ENCODE results near the gene MYO7A.
"Not testable (repeated sequence)": the region's sequence is repeated elsewhere in the genome, so short reads cannot be mapped to it uniquely, and the experiment has no call there.

MYO7A gene

DNA sequence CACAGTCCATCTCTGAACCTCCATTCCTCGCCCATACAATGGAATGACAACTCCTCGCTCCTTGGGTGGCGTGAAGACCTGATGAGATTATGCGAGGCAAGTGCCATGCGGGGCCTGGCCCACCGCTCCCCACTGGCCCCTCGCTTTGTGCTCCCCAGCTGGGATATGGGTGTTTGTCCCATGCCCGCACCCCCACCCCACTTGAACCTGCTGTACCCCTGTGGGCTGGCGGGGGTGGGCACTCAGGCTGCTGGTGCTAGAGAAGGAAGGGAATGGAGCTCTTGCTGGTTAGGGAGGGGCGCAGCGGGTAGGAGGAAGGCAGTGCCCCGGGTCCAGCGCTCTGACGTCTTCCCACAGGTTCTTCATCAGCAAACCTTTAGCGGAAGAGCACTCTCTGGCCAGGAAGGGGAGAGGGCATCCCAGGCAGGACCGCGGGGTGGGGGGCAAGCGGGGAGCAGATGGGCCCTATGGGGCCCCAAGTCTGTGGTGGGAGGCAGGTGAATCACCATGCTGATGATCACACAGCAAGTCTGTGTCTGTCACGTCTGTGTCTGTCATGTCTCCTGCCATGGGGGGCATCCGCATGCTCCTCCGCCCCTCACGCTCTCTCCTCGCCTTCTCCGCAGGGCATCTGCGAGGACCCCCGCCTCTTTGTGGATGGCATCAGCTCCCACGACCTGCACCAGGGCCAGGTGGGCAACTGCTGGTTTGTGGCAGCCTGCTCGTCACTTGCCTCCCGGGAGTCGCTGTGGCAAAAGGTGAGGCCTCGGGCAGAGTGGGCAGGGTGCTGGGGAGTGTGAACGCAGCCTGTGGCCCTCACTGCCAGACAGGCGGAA, 34.8 kb upstream of the MYO7A start:
- DNase-seq = no peak

DNA sequence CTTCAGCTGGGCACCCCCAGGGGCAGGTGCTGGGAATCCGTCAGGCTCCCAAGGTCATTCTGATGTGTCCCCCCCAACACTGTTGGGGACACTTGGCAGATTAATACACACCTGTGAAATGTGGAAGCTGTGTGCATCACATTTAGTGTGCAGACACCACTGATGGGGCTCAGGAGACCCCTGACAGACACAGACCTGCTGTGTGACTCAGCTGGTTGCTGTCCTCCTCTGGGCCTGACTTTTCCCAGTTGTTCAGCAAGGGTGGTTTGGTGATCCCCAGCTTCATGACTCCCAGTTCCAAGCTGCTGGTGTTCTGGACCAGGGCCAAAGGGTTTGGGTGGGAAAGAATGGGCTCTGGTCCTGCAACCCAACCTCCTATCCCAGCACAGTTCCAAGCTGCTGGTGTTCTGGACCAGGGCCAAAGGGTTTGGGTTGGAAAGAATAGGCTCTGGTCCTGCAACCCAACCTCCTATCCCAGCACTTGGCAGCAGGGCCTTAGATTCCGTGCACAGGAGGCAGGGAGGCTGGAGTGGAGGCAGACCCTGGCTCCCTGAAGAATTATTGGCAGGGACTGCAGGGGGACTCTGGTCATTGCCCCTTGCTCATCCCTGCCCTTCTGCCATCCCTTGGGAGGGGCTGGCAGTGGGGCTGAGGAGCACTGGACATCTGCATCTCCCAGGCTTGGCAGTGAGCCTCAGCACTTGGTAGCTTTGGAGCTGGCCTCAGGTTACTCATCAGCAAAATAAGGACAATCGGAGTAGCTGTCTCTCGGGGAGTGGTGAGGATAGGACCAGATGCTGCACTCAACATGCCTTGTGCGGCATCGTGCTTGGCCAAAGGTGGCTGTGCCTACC, 33.8 kb upstream of the MYO7A start:
- no peak for DNase-seq

DNA sequence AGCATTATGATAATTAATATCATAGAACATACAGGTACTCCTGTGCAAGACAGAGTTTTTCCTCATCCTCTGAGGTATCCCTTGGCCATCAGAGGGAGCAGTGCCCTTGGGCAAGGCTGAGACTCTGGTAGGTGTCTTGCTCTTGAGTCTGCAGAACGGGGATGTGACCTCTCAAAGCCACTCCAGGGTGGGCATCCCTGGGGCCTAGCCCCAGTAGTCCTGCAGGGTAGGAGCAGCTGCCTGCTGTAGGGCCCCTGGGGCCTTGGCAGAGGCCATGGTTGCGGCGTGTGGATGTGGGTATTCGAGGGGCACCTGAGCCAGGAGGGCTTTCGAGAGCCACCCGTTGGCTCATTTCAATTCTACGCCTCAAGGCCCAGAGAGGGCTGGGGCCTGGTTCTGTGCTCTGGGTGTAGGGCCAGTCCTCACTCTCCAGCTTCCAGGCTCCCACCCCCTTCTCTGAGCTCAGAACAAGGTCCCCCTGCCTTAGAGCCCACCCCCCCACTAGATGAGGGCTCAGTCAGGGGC, 33.1 kb upstream of the MYO7A start:
- DNase-seq = no peak

DNA sequence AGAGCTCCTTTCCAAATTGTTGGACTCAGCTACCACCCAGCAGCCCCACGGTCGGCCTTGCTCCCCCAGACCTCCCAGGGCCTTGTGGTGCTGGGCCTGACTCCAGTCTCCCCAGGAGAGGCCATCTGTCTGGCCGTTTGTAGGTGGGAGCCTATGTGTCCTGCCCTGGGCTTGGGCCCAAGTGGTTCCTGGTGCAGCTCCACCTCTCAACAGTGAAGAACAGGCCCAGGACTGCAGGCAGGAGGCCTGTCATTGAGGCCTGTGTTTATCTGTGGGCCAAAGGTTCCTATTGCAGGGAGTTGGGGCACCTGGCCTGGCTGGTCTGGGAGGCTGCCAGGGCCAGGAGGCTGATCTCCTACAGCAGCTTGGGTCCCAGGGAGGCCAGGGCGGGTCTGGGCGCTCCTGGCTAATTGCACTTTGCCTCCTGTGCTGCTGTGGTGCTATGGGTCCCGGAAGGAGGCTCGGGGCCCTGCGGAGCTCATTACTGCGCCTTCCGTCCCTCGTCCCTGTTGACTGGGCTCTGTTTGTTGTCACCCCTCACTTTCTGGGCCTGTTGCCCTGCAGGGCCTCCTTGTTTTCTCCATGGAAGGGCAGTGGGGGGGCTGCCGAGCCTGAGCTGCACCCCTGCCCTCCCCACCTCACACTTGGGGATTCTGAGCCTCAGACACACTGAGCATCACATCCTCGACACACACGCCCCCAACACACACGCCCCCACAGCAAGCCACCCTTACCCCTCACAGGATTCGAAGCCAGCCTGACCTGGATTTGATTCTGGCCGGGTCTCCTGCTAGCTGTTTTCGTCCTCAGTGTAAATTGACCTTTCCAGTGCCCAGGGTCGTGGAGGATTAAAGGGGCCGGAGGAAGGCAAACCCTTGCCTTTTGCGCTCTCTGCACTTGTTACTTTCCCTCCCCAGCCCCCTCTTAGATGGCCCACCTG, 32.2 kb upstream of the MYO7A start:
- no peak for DNase-seq

DNA sequence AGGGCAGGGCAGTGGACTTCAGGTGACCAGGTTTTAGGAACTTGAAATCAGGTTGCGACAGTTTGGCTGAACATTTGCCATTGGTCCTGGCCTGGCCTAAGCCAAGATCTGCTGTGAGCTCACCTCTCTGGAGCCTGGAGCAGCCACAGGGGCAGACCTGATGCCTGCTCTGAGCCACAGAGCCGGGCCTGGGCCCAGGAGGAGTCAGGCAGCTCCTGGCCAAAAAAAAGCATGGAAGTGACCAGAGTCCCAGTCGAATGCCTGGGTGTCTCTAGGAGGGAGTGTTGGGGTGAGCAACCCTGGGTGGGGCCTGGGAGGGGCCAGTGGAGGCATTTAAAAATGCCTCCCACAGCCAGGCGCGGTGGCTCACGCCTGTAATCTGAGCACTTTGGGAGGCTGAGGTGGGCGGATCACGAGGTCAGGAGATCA, 31.4 kb upstream of the MYO7A start:
- DNase-seq = no peak

DNA sequence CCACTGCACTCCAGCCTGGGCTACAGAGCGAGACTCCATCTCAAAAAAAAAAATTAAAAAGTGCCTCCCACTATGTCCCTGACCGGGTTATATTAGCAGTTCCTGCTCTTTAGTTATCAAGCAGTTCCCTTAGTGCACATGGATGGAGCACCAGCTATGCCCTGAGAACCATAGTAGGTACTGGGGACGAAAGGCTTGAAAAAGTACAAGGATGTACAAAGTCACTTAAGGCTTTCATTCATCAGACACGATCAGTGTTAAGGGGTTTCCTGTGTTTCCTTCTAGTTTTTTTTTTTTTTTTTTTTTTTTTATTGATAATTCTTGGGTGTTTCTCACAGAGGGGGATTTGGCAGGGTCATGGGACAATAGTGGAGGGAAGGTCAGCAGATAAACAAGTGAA, 30.9 kb upstream of the MYO7A start:
- not testable (repeated sequence) for DNase-seq

DNA sequence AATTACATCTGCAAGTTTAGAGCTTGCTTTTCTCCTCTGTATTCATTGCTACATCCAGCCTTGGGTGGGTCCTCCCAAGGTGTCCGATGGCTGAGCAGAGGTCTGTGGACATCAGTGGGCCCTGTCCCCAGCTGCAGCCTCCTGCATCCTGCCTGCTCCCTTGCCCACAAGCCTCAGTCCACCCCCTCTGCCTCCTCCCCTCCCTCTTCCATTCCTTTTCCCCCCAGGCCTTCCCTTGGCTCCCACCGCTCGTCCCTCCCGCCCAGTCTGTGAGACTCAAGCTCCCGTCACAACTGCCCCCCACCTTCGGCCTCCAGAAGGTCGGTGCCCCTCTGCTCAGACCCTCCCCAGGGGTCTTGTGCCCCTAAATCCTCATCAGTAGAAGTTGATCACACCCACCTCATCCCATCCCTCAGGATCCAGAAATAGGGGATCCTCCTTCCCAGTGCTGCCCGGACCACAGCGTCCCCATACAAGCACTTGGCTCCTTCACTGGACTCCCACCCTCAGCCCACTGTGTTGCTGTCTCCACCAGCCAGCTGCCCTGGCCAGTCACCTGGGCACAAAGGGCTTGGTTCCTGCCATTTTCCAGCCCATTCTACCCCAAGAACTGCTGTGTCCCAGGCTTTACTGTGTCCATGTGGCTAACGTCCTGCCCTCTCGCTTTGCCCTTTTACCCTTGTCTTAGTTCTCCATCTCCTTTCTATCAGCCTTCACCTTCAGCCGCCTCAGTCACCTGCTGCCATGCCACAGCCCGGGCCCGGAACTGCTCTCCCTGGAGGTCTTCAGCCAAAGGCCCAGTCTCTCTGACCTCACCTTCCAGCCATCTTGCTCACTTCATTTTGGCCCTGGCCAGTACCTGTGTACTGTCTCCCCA, 27.6 kb upstream of the MYO7A start:
- no peak for DNase-seq

DNA sequence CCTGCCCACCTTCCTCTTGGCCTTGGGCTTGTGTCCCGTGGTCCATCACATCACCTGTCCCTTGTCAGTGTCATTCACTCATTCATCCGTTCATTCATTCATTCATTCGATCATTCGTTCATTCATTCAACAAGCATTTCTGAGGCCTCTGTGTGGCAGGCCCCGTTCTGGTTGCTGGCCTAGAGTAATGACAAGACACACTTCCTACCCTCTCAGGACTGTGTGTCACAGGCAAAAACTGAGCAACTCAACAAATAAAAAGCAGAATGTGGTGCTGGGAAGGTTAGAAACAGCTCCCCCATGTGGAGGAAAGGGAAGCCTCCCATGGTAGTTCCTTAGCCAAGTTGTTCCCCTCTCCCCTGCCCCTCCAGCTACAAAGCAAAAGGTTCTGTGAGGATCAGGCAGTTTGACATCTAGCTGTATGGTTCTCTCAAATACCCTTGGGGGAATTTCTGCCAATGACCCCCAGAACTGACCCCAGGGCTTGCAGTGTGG, 27.0 kb upstream of the MYO7A start:
- DNase-seq = no peak

DNA sequence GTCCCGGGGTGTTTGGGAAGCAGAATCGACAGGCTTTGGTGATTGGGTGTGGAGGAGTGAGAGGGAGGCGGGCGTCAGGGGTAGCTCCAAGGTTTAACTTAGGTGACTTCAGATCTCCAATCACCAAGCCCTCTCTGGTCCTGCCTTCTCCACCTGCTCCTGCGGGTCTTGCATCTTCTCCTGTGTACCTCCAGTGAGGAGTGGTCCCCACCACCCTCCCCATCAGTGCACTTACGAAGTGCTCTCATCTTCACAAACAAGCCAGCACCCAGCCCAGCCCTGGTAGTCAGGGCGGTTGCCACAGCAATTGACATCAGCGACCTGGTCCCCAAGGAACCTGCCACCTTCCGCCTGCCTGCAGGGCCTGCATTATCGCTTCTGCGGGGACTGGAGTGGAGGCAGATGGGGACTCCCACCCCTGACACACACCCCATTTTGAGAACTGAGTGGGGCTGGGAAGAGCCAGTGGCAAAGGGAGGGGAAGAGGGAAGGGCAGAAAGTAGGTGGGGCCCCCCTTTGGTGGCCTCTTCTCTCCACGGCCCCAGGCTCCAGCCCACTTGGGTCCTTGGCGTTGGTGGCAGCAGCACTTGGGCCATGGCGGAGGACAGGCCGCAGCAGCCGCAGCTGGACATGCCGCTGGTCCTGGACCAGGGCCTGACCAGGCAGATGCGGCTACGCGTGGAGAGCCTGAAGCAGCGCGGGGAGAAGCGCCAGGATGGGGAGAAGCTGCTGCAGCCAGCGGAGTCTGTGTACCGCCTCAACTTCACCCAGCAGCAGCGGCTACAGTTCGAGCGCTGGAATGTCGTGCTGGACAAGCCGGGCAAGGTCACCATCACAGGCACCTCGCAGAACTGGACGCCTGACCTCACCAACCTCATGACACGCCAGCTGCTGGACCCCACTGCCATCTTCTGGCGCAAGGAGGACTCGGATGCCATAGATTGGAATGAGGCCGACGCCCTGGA, 25.5 kb upstream of the MYO7A start, which contains the start of gene OMP:
Gene OMP, plus strand, starts transcription at position 595 of the 965 bp plus-strand sequence. Its CDS starts 0 bp downstream, at position 595.
- DNase-seq = no peak

DNA sequence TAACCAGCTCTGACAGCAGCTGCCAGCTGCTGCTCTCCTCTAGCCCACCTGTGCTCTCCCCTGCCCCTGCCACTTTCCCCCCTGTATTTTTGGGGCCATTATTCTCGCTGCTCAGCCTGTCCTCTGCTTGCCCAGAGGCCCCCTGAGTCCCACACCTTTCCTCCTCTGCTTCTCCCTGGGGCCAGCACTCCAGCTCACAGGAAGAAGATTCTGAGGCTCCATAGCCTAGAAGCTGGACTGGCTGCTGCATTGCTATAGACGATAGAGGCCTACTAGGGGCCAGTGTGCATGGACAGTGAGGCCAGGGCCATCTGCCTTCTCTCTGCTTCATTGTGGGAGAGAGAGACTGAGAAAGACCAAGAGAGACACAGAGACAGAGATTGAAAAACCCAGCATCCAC, 24.7 kb upstream of the MYO7A start:
- no peak for DNase-seq

DNA sequence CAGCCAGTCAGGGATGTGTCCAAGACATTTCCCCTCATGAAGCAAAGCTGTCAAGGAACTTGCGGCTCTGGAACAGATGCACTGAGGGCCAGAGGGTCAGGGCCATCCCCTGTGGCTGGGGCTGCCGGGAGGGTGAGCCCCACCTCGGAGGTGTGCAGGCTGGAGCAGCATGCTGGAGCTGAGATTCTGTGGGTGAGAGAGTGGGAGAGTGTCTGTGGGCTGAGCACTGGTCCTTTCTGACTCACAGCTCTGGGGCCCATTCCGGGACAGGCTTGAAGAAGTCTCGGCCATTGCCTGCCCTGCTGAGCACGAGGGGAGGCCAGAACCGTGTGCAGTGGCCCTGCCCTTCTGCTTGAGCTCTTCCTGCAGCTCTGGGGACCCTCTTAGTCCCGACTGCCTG, 23.3 kb upstream of the MYO7A start:
- no peak for DNase-seq

DNA sequence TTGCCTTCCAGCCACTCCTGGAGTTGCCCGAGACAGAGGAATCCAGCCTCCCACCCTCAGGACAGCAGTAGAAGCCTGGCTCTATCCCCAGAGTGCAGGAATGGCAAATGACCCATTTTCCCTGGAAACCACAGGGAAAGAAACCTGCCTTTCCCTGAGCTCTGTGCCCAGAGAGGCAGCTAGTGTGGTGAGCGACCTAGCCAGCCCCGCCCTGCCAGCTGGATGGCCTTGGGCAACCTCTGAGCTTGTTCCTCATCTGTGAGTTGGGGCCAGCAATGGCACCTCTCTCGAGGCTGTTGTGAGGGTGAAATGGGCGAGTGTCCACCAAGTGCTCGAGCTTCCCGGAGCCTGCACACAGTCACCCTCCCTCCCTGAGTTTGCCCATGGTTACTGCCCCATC, 21.7 kb upstream of the MYO7A start:
- DNase-seq = no peak

DNA sequence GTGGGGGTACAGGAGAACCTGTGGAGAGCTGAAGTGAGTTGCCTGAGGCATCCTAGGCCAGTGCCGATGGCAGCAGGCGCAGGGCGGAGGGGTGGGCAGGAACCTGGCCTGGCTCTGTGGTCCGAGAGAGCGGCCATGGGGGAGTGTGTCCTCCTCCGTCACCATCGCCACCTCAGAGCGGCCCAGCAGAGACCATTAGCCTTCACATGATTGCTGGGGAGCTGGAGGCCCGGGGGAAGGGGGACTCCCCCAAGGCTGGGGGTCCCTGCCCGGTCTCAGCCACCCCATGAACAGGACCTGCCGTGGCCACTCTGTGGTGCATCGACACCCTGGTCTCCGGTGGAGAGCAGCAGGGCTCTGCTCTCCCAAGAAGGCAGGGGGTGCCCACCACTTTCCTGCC, 21.3 kb upstream of the MYO7A start:
- DNase-seq = no peak

DNA sequence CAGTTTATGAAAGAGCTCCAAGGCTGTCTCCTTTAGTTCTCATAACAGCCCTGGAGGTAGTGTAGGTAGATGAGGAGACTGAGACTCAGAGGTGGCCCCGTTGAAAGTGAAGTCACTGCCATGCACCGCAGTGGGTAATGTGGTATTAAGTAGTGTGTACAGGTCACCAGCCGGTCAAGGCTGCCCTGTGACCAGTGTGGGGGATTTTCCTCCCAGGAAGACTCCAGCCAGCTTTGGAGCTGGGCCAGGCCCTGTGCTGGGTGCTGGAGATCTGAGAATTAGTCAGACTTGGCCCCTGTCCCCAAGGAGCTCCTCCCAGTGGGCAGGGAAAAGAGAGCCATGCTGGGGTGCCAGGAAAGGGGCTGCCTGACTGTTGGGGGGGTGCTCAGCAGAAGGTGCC, 20.1 kb upstream of the MYO7A start:
- no peak for DNase-seq

DNA sequence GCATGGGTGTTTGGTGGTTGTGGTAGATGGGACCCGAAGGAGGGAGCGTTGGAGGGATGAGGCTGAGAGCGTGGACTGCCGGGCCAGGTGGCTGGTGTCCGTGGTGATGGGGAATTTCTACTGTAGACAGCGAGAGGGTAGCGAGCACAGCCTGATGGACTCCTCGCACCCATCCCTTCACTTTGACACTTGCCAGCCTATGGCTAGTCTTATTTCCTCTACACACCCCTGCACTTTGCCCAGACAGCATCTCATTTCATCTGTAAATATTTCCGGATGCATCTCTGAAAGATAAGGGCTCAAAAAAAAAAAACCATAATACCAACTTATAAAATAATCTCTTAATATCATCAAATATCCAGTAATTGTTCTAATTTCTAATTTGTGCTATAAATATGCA, 19.6 kb upstream of the MYO7A start:
- DNase-seq = no peak

DNA sequence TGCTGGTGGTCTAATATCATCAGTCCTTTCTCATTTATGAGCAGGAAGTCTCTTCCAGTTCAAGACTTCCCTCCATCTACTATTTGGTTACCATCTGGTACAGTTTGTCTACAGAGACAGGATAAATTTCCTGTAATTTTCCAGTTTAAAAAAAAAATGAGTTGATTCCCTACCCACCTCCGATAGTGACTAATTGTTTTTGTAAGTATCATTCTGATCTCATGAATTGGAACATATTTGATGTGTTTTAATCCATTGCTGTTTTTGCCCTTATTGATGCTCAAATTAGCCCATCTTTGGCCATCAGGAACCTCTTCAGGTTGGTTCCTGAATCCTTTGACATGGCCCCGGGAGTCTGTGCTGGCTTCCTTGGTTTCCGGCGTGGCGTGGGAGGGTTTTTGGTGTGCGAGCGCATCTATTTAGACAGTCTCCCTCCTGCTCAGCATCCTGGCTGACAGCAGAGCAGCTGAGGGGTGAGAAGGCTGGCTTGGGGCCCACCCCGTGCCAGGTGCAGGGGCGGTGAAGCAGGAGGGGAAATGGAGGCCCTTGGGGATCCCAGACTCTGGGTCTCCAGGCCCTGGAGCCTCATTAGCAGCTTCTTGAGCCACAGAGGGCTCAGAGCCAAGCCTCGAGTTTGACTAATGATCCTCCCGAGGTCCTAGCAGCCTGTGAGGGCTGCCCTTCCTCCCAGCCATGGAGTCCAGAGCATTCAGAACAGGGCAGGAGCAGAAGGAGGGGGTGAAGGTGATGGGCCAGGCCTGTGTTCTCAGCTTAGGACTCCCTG, 18.6 kb upstream of the MYO7A start:
- no peak for DNase-seq

DNA sequence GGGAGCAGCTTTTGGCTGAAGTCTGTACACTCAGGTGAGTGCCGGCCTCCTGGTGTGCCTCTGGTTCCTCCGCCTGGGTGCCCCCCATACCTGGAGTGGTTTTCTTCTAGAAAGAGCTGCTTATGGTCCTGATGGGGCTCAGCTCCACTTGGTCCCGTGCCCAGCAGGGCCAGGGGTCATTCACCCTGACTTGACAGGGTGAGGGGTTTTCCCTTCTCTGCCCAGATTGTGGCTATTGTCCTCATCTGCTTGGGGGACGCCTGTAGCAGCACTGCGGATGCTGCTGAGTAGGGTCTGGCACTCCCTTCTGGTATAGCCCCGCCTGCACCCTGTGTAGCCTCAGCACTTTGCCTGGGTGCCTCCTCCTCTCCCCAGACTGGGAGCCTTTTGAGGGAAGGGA, 17.2 kb upstream of the MYO7A start:
- no peak for DNase-seq

DNA sequence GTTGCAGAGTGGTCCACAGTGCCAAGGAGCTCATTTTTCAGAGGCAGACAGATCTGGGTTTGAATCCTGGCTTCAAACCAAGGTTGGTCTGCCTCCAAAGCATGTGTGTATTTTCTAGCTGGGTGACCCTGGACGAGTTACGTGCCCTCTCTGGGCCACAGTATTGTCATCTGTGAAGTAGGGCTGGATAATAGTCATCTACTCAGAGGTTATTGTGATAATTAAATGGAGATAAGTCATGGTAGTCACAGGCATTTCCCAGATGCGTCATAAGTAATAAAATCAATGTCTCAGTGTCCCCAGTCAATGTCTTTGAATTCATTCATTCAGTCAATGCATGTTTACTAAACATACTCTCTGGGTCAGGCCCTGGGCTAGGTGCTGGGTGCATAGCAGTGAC, 16.8 kb upstream of the MYO7A start:
- no peak for DNase-seq

DNA sequence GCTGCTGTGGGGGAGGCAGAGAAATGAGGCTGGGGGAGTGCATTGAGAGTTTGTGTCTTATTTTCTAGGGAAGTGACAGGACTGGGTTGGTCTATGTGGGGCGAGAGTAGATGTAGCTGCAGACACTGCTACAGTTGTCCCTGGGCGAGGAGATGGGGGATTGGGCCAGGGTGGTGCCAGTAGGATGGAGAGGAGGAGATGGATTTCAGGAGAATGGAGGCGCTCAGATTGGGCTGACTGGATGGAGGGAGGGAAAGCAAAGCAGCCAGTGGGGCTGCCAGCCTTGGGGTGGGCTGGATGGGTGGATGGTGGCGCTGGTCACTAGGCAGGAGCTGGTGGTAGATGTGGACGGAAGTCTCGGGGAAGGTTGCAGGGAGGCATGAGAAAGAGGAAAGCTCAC, 16.1 kb upstream of the MYO7A start:
- DNase-seq = no peak
